ENCODE data around the gene DHRS11. TPM values are rescaled to one million over a fixed set of nuclear protein-coding genes. Genes with fewer than 3 reads are reported as not detected.

The DHRS11 gene
- total RNA-seq, 1 experiment from 2014 or later, result 27.9 TPM

GRCh38 chr17:36617773-36618172, 26.1 kb downstream of the DHRS11 start:
- no peak overlapping the region for H2AFZ ChIP-seq (ENCODE audit: low read length)
- no peak overlapping the region; a peak in 1 of 7 replicates for H3K27ac Mint-ChIP-seq
- no peaks in the 10 kb centered on the region for H3K36me3 Mint-ChIP-seq (ENCODE audit: insufficient read depth in 1 of 3, low read depth in 3 of 3)
- H4K20me1 ChIP-seq (ENCODE audit: control insufficient read depth, insufficient read depth, insufficient read length), result no peaks in the 10 kb centered on the region
- no peak overlapping the region for H4K5ac ChIP-seq (ENCODE audit: insufficient read length, low read depth, low read length)
- no peak overlapping the region for H2BK15ac ChIP-seq (ENCODE audit: low read depth, low read length)
- H2BK20ac ChIP-seq (ENCODE audit: low read depth, low read length, poor library complexity, severe bottlenecking), result no peak overlapping the region
- H3K4ac ChIP-seq (ENCODE audit: low read depth, low read length), result no peak overlapping the region
- no peak overlapping the region; the same call in 1 of the 2 replicates for H3K14ac ChIP-seq (ENCODE audit: insufficient read depth, low read length)
- TF ChIP-seq CTCF (conservative IDR thresholded peaks at IDR 0.05), result no peak
- H3K23me2 ChIP-seq (ENCODE audit: insufficient read length, low read depth, low read length, poor library complexity, severe bottlenecking), result no peaks in the 10 kb centered on the region
- H2BK5ac ChIP-seq (ENCODE audit: insufficient read length, low read length), result no peak overlapping the region
- no peaks in the 10 kb centered on the region for H3K79me2 ChIP-seq (ENCODE audit: insufficient read depth, low read length)
- H3K4me1 Mint-ChIP-seq, result peaks cover 35 to 51% of the 10 kb centered on the region in 2 experiments
- no peak overlapping the region for H4K91ac ChIP-seq (ENCODE audit: insufficient read length, low read depth, low read length)
- no peak overlapping the region for H3K23ac ChIP-seq (ENCODE audit: insufficient read length, low read depth, low read length)
- H2AK5ac ChIP-seq (ENCODE audit: insufficient read length, low read length), result no peak overlapping the region
- H3K9ac ChIP-seq (ENCODE audit: extremely low read depth, insufficient read length, low read length), result no peak overlapping the region
- no peaks in the 10 kb centered on the region for H3K9me3 Mint-ChIP-seq
- H3K9me3 ChIP-seq (ENCODE audit: control insufficient read depth, low read depth, low read length), result no peaks in the 10 kb centered on the region
- no peak overlapping the region for H3K4me3 Mint-ChIP-seq
- no peaks in the 10 kb centered on the region for H3K79me1 ChIP-seq (ENCODE audit: insufficient read depth, low read depth, low read length, poor library complexity, severe bottlenecking)
- H2BK120ac ChIP-seq (ENCODE audit: low read depth, low read length, poor library complexity, severe bottlenecking), result no peak overlapping the region
- no peaks in the 10 kb centered on the region for H3K27me3 Mint-ChIP-seq (ENCODE audit: low read depth)
- H3K27ac ChIP-seq (ENCODE audit: insufficient read length, low read depth, low read length), result no peak overlapping the region
- H3K4me2 ChIP-seq (ENCODE audit: insufficient read depth, insufficient read length, low read length), result no peak overlapping the region
- H4K8ac ChIP-seq (replicated peaks; ENCODE audit: insufficient read length, low read depth, low read length), result no peak overlapping the region
- no peak for DNase-seq
- H3T11ph ChIP-seq (ENCODE audit: low read length), result no peak overlapping the region
- H3K18ac ChIP-seq (ENCODE audit: insufficient read length, low read depth, low read length), result no peak overlapping the region
- no peak overlapping the region for H2BK12ac ChIP-seq (ENCODE audit: insufficient read length, low read depth, low read length)
- no peaks in the 10 kb centered on the region for H3K27me3 ChIP-seq (ENCODE audit: insufficient read depth, low read length)
- H3K4me1 ChIP-seq (ENCODE audit: insufficient read depth, low read length), result peaks cover 8% of the 10 kb centered on the region; the same call in 1 of the 2 replicates
- H3K56ac ChIP-seq (ENCODE audit: insufficient read length, low read depth, low read length), result no peak overlapping the region
- WGBS (ENCODE audit: extremely low coverage, insufficient read length, low lambda C conversion rate), result no CpG with 5 or more reads among the region's 7 CpGs

Data from H9 (cell line).